Central memory CD8-positive, alpha-beta T cell (primary cell): ENCODE data around the gene SLC5A10.
"Not testable (repeated sequence)": the region's sequence is repeated elsewhere in the genome, so short reads cannot be mapped to it uniquely, and the experiment has no call there.

Experiments
- ATAC-seq: fragments of 150-1000 bp; cut with Tn5 transposase; replicated peaks from 2 replicates; pipeline ENCODE4 v1.10.0; 2022; ENCODE audit warnings: mild to moderate bottlenecking, moderate FRiP score, moderate number of reproducible peaks; ENCODE audit not compliant: poor library complexity, severe bottlenecking; ENCODE audit errors: extremely low read depth
- DNase-seq, 2 donors: peaks; one replicate each; pipeline ENCODE4 v3.0.0; 2021; ENCODE audit warnings: low spot score in 2 of 2
- H3K27ac Mint-ChIP-seq: one replicate; pipeline ENCODE4 v1.8.0; 2022; ENCODE audit warnings: low read depth, mild to moderate bottlenecking, moderate library complexity, mixed read lengths
- H3K27me3 Mint-ChIP-seq: one replicate; pipeline ENCODE4 v1.8.0; 2022; ENCODE audit warnings: mixed read lengths
- H3K36me3 Mint-ChIP-seq: one replicate; pipeline ENCODE4 v1.8.0; 2022; ENCODE audit warnings: mild to moderate bottlenecking, moderate library complexity, mixed read lengths; ENCODE audit not compliant: insufficient read depth
- H3K4me1 Mint-ChIP-seq: one replicate; pipeline ENCODE4 v1.8.0; 2022; ENCODE audit warnings: mixed read lengths
- H3K4me3 Mint-ChIP-seq: one replicate; pipeline ENCODE4 v1.8.0; 2022; ENCODE audit warnings: mild to moderate bottlenecking, moderate library complexity, mixed read lengths
- H3K9me3 Mint-ChIP-seq: one replicate; pipeline ENCODE4 v1.8.0; 2022; ENCODE audit warnings: mixed read lengths

SLC5A10 gene

DNA sequence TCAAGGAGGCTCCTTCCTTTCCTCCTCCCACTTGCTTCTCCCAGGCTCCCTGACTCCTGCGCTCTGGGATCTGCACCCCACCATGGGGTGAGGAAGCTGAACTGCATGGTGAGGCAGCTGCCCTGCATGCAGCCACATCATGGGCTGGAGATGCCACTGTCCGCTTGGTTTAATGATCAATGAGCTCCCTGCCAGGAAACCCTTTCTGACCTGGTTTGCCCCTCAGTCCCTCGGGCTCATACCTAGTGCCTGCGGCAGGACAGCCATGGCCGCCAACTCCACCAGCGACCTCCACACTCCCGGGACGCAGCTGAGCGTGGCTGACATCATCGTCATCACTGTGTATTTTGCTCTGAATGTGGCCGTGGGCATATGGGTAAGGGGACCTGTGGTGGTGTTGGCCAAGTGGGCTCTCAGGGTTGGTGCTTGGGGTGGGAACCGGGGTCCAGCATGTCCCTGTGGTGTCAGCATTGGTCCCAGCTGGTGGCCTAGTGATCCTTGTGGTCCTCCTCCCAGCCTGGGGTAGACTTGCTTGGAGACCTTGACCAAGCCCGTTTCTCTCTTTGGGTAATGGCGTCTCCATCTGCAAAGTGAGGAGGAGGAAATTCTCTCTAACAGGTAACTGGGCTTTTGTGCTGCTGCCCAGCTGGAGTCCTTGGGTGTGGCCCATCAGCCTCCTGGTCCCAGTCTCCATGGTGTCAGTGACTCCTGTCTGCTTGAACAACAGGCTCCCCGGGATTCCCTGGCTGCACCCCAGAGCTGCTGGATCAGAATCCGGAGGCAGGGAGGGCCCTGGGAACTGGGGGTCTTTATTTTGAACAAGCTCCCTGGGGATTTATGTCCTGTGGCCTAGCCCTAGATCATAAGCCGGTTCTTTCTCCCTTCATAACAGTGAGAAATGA is at the start of gene SLC5A10:
Gene SLC5A10 (plus strand): TSS at position 225 of the 902 bp plus-strand sequence. CDS start 41 bp downstream, at position 266.
- Mint-ChIP-seq H3K27ac (no peak within 1 kb of the TSS), H3K4me1 (peaks cover 15% of the 10 kb centered on the region), H3K27me3 (peaks cover 15% of the 10 kb centered on the region), H3K4me3 (no peak within 1 kb of the TSS), H3K36me3 (no peaks in the 10 kb centered on the region), H3K9me3 (no peaks in the 10 kb centered on the region)
- DNase-seq, result no peak
- ATAC-seq, result no peak

DNA sequence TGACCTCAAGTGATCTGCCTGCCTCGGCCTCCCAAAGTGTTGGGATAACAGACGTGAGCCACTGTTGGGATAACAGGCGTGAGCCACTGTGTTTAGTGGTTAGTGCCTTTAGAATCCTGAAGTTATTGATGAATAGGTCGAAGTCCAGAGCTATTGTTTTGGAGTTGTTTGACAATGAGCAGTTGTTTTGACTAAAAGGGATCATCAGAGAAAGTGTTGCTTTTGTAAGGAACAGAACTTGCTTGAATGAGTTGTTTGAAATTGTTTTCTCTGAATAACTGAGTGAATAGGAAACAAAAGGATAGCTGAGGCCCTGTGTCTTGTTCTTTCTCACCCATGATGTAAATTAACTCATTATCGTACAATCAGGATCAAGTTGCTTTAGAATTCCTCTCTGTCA is 47.5 kb upstream of the SLC5A10 start:
- H3K4me3 Mint-ChIP-seq, result no peak overlapping the region
- peaks cover 20% of the 10 kb centered on the region for H3K36me3 Mint-ChIP-seq
- no peak for ATAC-seq
- H3K9me3 Mint-ChIP-seq, result no peaks in the 10 kb centered on the region
- peaks cover 31% of the 10 kb centered on the region for H3K4me1 Mint-ChIP-seq
- H3K27me3 Mint-ChIP-seq, result no peaks in the 10 kb centered on the region
- no peak overlapping the region for H3K27ac Mint-ChIP-seq
- no peak for DNase-seq

DNA sequence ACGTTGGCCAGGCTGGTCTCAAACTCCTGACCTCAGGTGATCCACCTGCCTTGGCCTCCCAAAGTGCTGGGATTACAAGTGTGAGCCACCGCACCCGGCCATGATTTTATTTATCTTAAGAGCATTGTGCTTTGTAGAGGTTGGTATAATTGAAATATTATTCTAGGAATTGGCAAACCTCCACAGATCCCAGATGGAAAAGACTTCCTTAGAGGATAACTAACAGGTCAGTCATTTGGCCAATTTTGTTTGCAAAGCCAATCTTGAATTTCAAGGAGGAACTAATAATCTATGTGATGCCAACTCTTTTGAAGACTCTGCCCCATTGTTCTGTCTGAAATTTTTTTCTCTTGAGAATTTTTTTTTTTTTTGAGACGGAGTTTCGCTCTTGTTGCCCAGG is 46.7 kb upstream of the SLC5A10 start:
- H3K4me1 Mint-ChIP-seq, result peaks cover 28% of the 10 kb centered on the region
- DNase-seq (no peak), ATAC-seq (no peak)
- H3K4me3 Mint-ChIP-seq, result no peak overlapping the region
- H3K27me3 Mint-ChIP-seq, result no peaks in the 10 kb centered on the region
- no peaks in the 10 kb centered on the region for H3K9me3 Mint-ChIP-seq
- no peak overlapping the region for H3K27ac Mint-ChIP-seq
- peaks cover 25% of the 10 kb centered on the region for H3K36me3 Mint-ChIP-seq

DNA sequence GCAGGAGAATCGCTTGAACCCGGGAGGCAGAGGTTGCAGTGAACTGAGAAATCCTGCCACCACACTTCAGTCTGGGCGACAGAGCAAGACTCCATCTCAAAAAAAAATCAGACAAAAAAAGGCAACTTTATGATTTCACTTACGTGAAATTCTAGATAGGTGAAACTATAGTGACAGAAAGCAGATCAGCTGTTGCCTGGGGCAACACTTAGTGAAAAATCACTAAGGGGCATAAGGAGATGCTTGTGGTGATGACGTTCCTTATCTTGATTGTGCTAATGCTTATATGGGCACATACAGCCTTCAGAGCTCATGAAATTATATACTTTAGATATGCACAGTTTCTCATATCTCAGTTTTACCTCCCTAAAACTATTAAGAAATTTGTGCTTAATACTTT is 41.6 kb upstream of the SLC5A10 start:
- no peak overlapping the region for H3K27ac Mint-ChIP-seq
- H3K36me3 Mint-ChIP-seq, result peaks cover 55% of the 10 kb centered on the region
- H3K4me1 Mint-ChIP-seq, result peaks cover 5% of the 10 kb centered on the region
- H3K9me3 Mint-ChIP-seq, result no peaks in the 10 kb centered on the region
- DNase-seq (no peak), ATAC-seq (no peak)
- no peaks in the 10 kb centered on the region for H3K27me3 Mint-ChIP-seq
- H3K4me3 Mint-ChIP-seq, result no peak overlapping the region

DNA sequence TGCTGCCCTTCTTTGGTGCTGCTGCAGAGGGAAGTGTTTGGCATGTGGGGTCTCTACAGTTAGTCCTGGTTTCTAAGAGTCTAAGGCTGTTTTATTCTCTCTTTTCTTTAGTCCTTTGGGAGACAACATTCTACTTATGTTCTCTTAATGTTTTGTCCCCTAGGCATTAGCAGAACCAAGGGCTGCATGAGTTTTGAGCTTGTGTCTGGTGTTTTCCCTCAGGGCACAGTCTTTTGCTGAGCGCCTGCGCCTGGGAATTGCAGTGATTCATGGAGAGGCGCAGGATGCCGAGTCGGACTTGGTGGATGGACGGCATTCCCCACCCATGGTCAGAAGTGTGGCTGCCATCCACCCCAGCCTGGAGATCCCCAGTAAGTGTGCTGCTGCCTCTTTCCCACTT is 41.1 kb upstream of the SLC5A10 start:
- no peaks in the 10 kb centered on the region for H3K9me3 Mint-ChIP-seq
- DNase-seq (no peak), ATAC-seq (no peak)
- H3K36me3 Mint-ChIP-seq, result peaks cover 59% of the 10 kb centered on the region
- no peaks in the 10 kb centered on the region for H3K27me3 Mint-ChIP-seq
- H3K27ac Mint-ChIP-seq, result no peak overlapping the region
- H3K4me3 Mint-ChIP-seq, result no peak overlapping the region
- peaks cover 5% of the 10 kb centered on the region for H3K4me1 Mint-ChIP-seq

DNA sequence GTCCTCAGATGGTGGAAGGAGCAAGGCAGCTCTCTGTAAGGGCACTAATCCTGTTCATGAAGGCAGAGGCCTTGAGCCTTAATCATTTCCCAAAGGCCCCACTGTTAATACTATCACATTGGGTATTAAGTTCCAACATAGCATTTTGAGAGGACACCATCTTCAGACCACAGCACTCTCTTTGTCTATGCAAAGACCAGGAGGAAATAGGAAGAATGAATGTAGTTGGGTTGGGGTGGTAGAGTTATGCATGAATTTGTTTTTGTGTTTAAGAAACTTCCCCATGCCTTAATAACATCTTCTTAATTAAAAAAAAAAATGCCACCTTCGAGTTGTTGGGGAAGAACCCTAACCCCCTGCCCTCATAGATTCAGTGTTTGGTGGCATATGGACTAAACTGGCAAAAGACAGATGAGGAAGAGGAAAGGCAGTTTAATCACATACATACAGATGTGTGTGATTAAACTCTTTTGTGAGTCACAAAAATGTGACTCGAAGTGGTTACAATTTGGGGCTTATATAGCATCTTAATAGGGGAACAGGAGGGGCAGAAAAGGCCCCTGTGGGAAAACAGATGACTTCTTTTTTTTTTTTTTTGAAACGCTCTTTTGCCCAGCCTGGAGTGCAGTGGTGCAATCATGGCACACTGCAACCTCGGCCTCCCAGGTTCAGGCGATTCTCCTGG is 35.0 kb upstream of the SLC5A10 start:
- Mint-ChIP-seq H3K36me3 (peaks cover 41% of the 10 kb centered on the region), H3K9me3 (no peaks in the 10 kb centered on the region), H3K27me3 (no peaks in the 10 kb centered on the region), H3K4me1 (peaks cover 28% of the 10 kb centered on the region), H3K4me3 (no peak overlapping the region), H3K27ac (no peak overlapping the region)
- ATAC-seq (no peak), DNase-seq (no peak)

DNA sequence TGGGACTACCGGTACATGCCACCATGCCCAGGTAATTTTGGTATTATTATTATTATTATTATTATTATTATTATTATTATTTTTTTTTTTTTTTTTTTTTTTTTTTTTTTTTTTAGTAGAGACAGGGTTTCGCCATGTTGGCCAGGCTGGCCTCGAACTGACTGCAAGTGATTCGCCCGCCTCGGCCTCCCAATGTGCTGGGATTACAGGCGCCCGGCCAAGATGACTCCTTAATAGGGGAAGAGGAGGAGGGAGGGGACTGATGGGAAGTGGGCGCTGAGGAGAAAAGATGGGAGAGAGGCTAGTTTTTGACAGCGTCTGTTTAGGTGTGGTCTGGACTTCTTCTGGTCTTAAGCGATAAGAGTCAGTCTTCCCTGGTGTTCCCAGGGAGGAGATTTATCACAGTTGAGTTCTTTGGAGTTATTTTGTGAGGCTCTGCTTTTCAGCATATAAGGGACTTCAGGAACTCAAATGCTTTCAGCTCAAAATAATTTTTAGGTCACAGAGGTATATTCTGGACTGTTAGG is 34.4 kb upstream of the SLC5A10 start:
- H3K4me1 Mint-ChIP-seq, result peaks cover 31% of the 10 kb centered on the region
- no peak overlapping the region for H3K4me3 Mint-ChIP-seq
- ATAC-seq (no peak), DNase-seq (no peak)
- H3K27me3 Mint-ChIP-seq, result no peaks in the 10 kb centered on the region
- no peaks in the 10 kb centered on the region for H3K9me3 Mint-ChIP-seq
- H3K36me3 Mint-ChIP-seq, result peaks cover 35% of the 10 kb centered on the region
- H3K27ac Mint-ChIP-seq, result no peak overlapping the region

DNA sequence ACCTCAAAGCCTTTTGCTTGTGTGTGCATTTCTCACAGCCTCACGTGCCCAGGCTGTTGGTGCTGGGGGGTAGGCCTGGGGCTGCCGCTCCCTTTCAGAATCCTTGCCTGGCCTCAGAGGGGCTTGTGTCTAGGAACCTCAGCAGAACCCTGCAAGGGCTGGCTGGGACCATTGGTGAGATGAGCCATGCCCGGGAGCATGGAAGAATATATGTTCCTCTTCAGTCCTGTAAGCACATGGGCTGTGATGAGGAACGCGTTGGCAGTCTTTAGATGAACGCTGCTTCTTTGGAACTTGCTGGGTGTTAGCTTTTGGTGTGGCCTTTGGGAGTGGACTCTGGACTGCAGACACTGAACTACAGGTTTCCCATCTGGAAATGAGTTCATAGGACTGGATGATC is 32.0 kb upstream of the SLC5A10 start:
- peaks cover 31% of the 10 kb centered on the region for H3K4me1 Mint-ChIP-seq
- no peaks in the 10 kb centered on the region for H3K9me3 Mint-ChIP-seq
- no peak overlapping the region for H3K4me3 Mint-ChIP-seq
- peaks cover 27% of the 10 kb centered on the region for H3K36me3 Mint-ChIP-seq
- no peaks in the 10 kb centered on the region for H3K27me3 Mint-ChIP-seq
- ATAC-seq, result no peak
- DNase-seq, result no peak
- no peak overlapping the region for H3K27ac Mint-ChIP-seq

DNA sequence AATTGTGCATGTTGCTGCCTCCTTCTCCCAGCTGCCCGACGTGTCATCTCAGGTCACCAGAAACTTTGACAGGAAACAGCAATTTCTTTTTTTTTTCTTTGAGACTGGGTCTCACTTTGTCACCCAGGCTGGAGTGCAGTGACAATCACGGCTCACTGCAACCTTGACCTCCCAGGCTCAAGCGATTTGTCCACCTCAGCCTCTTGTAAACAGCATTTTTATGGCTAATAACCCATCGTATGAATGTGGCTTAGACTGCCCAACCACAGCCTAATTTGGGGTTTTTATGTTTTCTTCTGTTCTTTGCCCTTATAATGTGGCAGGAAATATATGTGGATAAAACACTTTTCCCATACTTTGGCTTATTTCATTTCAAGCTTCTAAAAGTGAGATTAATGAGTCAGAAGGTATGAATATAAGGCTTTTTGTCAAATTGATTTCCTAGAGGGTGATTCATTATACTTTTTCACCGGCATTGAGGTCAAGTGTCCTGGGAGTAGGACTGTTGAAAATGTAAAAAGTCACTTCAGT is 31.0 kb upstream of the SLC5A10 start:
- DNase-seq, result no peak

DNA sequence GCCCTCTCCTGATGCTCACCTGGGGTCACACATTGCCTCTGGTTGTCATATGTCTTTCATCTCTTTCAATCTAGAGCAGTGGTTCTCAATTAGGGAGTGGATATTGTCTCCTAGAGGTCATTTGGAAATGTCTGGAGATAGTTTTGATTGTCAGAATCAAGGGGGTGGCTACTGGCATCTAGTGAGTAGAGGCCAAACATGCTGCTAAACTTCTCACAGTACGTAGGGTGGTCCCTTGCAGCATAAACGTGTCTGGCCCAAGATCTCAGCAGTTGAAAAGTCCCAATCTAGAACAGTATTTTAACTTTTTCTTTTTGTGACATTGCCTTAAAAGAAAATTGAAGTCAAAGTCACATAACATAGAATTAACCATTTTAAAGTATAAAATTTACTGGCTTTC is 30.5 kb upstream of the SLC5A10 start:
- Mint-ChIP-seq H3K4me1 (peaks cover 37% of the 10 kb centered on the region), H3K27me3 (no peaks in the 10 kb centered on the region), H3K9me3 (no peaks in the 10 kb centered on the region), H3K36me3 (peaks cover 15% of the 10 kb centered on the region), H3K27ac (no peak overlapping the region), H3K4me3 (no peak overlapping the region)
- no peak for DNase-seq
- no peak for ATAC-seq

More for the DNA sequence above, 31.0 kb upstream of the SLC5A10 start:
- Mint-ChIP-seq H3K4me3 (no peak overlapping the region), H3K36me3 (peaks cover 18% of the 10 kb centered on the region), H3K9me3 (no peaks in the 10 kb centered on the region), H3K27me3 (no peaks in the 10 kb centered on the region), H3K27ac (no peak overlapping the region), H3K4me1 (peaks cover 37% of the 10 kb centered on the region)
- no peak for ATAC-seq

DNA sequence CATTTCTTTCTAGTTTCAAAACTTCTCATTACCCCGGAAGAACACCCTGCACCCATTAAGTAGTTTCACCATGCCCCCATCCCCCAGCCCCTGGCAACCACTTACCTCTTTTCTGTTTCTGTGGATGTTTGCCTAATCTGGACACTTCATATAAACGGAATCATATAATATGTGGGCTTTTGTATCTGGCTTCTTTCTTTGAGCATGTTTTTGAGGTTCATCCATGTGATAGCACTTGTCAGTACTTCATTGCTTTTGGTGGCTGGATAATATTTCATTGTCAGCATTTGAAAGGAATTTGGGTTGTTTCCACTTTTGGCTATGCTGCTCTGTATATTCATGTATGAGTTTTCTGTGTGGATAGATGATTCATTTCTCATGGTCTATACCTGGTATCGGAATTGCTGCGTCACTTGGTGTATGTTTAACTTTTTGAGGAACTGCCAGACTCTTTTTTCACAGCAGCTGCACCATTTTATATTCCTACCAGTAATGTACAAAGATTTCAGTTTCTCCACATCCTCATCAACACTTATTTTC is 30.0 kb upstream of the SLC5A10 start:
- DNase-seq (no peak), ATAC-seq (no peak)
- Mint-ChIP-seq H3K4me1 (peaks cover 37% of the 10 kb centered on the region), H3K27ac (no peak overlapping the region), H3K36me3 (peaks cover 15% of the 10 kb centered on the region), H3K4me3 (peak overlapping the region; percentile 1), H3K9me3 (no peaks in the 10 kb centered on the region), H3K27me3 (no peaks in the 10 kb centered on the region)

DNA sequence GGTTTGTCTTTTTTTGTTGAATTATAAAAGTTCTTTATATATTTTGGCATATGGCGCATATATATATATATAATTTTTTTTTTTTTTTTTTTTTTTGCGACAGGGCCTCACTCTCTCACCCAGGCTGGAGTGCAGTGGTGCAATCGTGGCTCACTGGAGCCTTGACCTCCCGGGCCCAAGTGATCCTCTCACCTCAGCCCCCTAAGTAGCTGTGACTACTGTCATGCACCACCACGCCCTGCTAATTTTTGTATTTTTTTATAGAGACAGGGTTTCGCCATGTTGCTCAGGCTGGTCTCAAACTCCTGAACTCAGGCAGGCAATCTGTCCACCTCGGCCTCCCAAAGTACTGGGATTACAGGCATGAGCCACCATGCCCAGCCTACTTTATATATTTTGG is 29.4 kb upstream of the SLC5A10 start:
- not testable (repeated sequence) for H3K4me3 Mint-ChIP-seq, DNase-seq, H3K27ac Mint-ChIP-seq, H3K9me3 Mint-ChIP-seq, ATAC-seq, H3K27me3 Mint-ChIP-seq
- Mint-ChIP-seq H3K36me3 (peaks cover 13% of the 10 kb centered on the region), H3K4me1 (peaks cover 37% of the 10 kb centered on the region)
